NCI-H510A treated with DMSO at 0.1 percent for 48 hours (cell line): ENCODE results near the gene TRPC4.

Experiments used
- DNase-seq: peaks from one replicate; lab custom pipeline; 2025; lab: John Stamatoyannopoulos, UW

The TRPC4 gene

GRCh38 chr13:37716420-37717195, 153.0 kb downstream of the TRPC4 start:
- no peak for DNase-seq

- no peak for DNase-seq
Observed at GRCh38 chr13:37715606-37716015, 154.0 kb downstream of the TRPC4 start.

GRCh38 chr13:37709318-37709717, 160.3 kb downstream of the TRPC4 start:
- no peak for DNase-seq

- DNase-seq: no peak
Observed at GRCh38 chr13:37707739-37708500, 161.7 kb downstream of the TRPC4 start.

- DNase-seq: no peak
Observed at GRCh38 chr13:37706041-37706440, 163.5 kb downstream of the TRPC4 start.

GRCh38 chr13:37701972-37702371, 167.6 kb downstream of the TRPC4 start:
- no peak for DNase-seq

- no peak for DNase-seq
Observed at GRCh38 chr13:37701306-37701705, 168.3 kb downstream of the TRPC4 start.

GRCh38 chr13:37700887-37701286, 168.7 kb downstream of the TRPC4 start:
- no peak for DNase-seq

- DNase-seq: no peak
Observed at GRCh38 chr13:37695200-37695599, 174.4 kb downstream of the TRPC4 start.

GRCh38 chr13:37690361-37690760, 179.2 kb downstream of the TRPC4 start:
- no peak for DNase-seq

GRCh38 chr13:37686501-37686900, 183.1 kb downstream of the TRPC4 start:
- no peak for DNase-seq

- no peak for DNase-seq
Observed at GRCh38 chr13:37685206-37685605, 184.4 kb downstream of the TRPC4 start.

- no peak for DNase-seq
Observed at GRCh38 chr13:37682496-37682895, 187.1 kb downstream of the TRPC4 start.

GRCh38 chr13:37681281-37682032, 188.1 kb downstream of the TRPC4 start:
- DNase-seq: no peak

- DNase-seq: no peak
Observed at GRCh38 chr13:37680137-37680536, 189.4 kb downstream of the TRPC4 start.

GRCh38 chr13:37679043-37679442, 190.5 kb downstream of the TRPC4 start:
- DNase-seq: no peak

- DNase-seq: no peak
Observed at GRCh38 chr13:37669845-37670244, 199.7 kb downstream of the TRPC4 start.

- DNase-seq: no peak
Observed at GRCh38 chr13:37667702-37668101, 201.9 kb downstream of the TRPC4 start.

GRCh38 chr13:37666036-37666435, 203.5 kb downstream of the TRPC4 start:
- DNase-seq: no peak

GRCh38 chr13:37665420-37665819, 204.2 kb downstream of the TRPC4 start:
- DNase-seq: no peak

- DNase-seq: no peak
Observed at GRCh38 chr13:37663724-37664123, 205.8 kb downstream of the TRPC4 start.

GRCh38 chr13:37662624-37663023, 206.9 kb downstream of the TRPC4 start:
- DNase-seq: no peak

GRCh38 chr13:37657956-37658355, 211.6 kb downstream of the TRPC4 start:
- no peak for DNase-seq
